Mucosa of stomach (tissue), 1 donor: ENCODE measurements around the gene ZFR2.

Experiments used
- H3K27me3 ChIP-seq: one replicate; pipeline ENCODE4 v1.7.0; 2013; ENCODE audit warnings: mild to moderate bottlenecking, low read length; ENCODE audit not compliant: control insufficient read depth, insufficient read depth
- H3K36me3 ChIP-seq: one replicate; pipeline ENCODE4 v1.7.0; 2013; ENCODE audit warnings: low read length; ENCODE audit not compliant: control insufficient read depth, insufficient read depth
- H3K4me1 ChIP-seq: one replicate; pipeline ENCODE4 v1.7.0; 2013; ENCODE audit warnings: mild to moderate bottlenecking, low read length; ENCODE audit not compliant: control insufficient read depth, insufficient read depth
- H3K4me3 ChIP-seq: one replicate; pipeline ENCODE4 v1.7.0; 2013; ENCODE audit warnings: low read length
- H3K9ac ChIP-seq: one replicate; pipeline ENCODE4 v1.7.0; 2013; ENCODE audit warnings: mild to moderate bottlenecking, low read length, moderate library complexity
- H3K9me3 ChIP-seq: one replicate; pipeline ENCODE4 v1.7.0; 2013; ENCODE audit warnings: mild to moderate bottlenecking, low read length, moderate library complexity; ENCODE audit not compliant: control insufficient read depth
- donor health status: Pancreatic carcinoma.

The ZFR2 gene

DNA sequence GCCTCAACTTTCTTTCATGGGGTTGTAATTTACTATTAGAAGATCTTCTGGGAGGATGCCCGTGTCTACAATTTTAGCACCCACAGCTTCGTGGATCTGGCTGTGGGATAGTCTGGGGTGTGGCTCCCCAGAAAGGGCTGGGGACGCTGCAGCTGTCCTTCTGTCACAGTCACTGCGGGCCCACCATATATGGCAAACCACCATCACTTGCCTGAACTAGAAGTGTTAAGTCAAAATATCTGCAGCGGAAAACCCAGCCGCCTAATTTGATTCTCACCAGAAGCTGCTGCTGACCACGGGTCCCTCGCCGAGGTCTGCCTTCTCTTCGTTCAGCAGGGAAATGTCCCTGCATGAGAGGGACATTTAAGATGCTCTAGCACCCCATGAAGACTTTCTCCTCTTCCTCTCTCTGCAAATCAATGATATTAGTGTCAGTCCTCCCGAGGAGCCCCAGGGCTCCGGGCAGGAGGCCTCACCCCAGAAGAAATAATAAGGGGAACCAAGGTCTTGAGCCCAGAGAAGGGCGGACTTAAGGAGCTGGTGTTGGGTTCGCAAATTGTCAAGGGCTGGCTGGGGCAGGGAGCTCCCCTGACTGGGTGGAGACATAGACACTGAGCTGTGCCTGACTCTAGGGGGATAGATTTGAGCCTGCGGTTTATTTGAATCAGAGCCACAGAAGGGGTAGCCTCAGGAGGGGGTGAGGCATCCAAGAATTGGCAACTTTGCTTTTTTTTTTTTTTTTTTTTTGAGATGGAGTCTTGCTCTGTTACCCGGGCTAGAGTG lies 79.7 kb downstream of the ZFR2 start:
- Histone ChIP-seq H3K4me3 (no peak overlapping the region), H3K9ac (no peak overlapping the region), H3K4me1 (no peaks in the 10 kb centered on the region), H3K9me3 (no peaks in the 10 kb centered on the region), H3K36me3 (no peaks in the 10 kb centered on the region), H3K27me3 (peaks cover 24% of the 10 kb centered on the region)

DNA sequence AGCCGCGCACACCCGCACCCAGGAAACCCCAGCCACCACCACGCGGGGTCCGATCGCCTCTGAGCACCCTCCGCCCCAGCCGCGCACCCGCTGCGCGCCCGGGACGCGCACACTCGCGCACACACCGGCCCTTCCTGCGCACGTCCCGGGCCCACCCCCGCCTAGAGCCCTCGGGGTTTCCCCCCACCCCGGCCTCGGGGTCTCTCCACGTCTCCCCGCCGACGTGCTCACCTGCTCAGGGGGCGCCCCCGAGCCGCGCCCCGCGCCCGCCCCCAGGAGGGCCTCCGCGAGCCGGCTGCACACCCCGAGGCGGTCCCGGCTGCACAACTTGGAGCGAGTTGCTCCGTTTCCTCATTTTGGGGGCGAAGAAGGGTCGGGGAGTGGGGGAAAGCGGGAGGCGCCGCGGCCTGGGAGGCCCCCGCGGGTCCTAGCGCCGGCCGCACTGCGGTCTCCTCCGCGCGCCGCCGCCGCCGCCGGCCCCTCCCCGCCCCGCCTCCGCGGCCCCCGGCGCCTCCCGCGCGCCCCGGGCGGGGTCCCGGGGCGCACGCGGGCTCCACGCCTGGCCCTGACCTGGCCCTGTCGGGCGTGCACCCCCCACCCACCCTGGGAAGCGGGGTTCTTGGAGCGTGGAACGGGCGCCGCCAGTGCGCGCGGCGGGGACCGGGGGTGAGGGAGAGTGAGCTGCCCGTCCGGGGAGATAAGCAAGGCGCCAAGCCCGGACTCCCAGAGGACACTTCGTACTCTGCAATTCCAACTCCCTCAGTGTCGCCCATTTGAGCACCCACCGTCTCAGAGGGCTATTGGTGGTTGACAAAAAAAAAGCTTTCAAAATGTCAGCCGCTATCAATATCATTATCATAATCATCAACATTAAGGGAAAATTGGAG lies 82.7 kb downstream of the ZFR2 start, which contains the start of gene MATK:
TSS of gene MATK (minus strand) at position 444 of the 887 bp plus-strand sequence. CDS start 1,246 bp downstream, outside the sequence.
- Histone ChIP-seq H3K9ac (no peak within 1 kb of the TSS), H3K4me3 (no peak within 1 kb of the TSS), H3K27me3 (peaks cover 25% of the 10 kb centered on the region), H3K9me3 (no peaks in the 10 kb centered on the region), H3K36me3 (no peaks in the 10 kb centered on the region), H3K4me1 (no peaks in the 10 kb centered on the region)

- H3K9me3 ChIP-seq = no peaks in the 10 kb centered on the region
- H3K36me3 ChIP-seq = no peaks in the 10 kb centered on the region
- no peak overlapping the region for H3K9ac ChIP-seq
- peaks cover 25% of the 10 kb centered on the region for H3K27me3 ChIP-seq
- no peak overlapping the region for H3K4me3 ChIP-seq
- H3K4me1 ChIP-seq = no peaks in the 10 kb centered on the region
Measured at GRCh38 chr19:3785451-3785937, 83.3 kb downstream of the ZFR2 start.

GRCh38 chr19:3784607-3785450 lies 84.0 kb downstream of the ZFR2 start:
- no peaks in the 10 kb centered on the region for H3K9me3 ChIP-seq
- no peaks in the 10 kb centered on the region for H3K36me3 ChIP-seq
- H3K4me1 ChIP-seq = no peaks in the 10 kb centered on the region
- no peak overlapping the region for H3K9ac ChIP-seq
- H3K4me3 ChIP-seq = no peak overlapping the region
- peaks cover 25% of the 10 kb centered on the region for H3K27me3 ChIP-seq

DNA sequence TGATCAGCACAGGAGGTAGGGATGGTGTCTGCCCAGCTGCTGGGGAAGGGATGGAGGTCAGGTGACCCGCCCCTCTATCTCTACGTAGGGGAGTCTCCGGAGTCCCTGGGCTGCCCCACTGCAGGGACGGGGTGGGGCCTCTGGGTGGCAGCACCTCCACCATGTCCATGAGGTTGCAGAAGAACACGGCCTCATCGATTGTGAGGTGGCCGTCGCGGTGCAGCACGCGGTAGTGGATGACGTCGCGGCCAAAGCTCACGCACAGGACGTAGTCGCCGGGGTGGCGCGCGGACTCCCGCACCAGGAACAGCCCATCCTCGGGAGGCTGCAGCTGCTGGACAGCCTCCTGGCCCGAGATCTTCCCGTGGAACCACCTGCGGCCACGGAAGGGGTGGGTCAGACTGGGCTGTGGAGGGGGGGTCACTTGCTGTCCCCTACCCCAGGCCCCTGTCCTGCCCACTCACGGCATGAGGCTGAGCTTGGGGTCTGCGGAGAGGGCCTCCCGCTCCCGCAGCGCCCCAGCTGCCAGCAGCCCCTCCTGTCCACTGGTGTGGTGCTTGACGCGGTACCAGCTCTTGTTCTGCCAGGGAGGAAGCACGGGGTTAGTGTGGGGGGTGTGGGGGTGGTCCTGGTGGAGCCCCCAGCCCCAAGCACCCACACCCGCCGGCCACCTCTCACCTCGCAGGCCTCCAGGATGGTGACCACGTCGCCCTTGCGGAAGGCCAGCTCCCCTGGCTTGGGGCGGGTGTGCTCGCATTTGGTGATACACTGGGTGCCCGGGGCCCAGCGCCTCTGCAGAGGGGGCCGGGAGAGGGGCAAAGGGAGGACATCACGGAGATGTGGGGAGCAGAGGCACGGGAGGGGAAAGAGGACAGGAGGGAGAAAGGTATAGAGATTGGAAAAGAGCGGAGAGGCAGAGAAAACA lies 84.9 kb downstream of the ZFR2 start:
- H3K4me1 ChIP-seq = no peaks in the 10 kb centered on the region
- peaks cover 25% of the 10 kb centered on the region for H3K27me3 ChIP-seq
- no peaks in the 10 kb centered on the region for H3K36me3 ChIP-seq
- H3K9ac ChIP-seq = no peak overlapping the region
- no peak overlapping the region for H3K4me3 ChIP-seq
- no peaks in the 10 kb centered on the region for H3K9me3 ChIP-seq

GRCh38 chr19:3782903-3783302 lies 85.9 kb downstream of the ZFR2 start:
- no peaks in the 10 kb centered on the region for H3K9me3 ChIP-seq
- peaks cover 25% of the 10 kb centered on the region for H3K27me3 ChIP-seq
- H3K9ac ChIP-seq = no peak overlapping the region
- H3K4me3 ChIP-seq = no peak overlapping the region
- no peaks in the 10 kb centered on the region for H3K4me1 ChIP-seq
- no peaks in the 10 kb centered on the region for H3K36me3 ChIP-seq

DNA sequence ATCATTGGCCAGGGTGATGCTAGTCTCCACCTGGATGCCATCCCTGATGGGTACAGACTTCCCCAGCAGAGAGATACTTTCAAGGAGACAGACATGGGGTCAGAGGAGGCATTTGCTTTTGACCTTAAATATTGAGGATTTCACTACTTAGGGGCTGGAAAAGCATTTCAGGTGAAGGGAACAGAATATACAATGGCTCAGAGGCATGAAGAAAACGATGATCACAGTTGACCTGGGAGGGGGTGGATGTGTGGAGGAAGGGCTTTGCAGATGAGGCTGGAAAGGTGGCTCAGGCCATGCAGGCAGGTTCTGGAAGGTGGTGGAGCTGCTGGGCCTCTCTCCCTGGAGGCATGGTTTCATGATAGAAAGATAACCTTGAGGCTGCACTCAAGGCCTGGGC lies 86.5 kb downstream of the ZFR2 start:
- no peaks in the 10 kb centered on the region for H3K4me1 ChIP-seq
- peaks cover 25% of the 10 kb centered on the region for H3K27me3 ChIP-seq
- H3K36me3 ChIP-seq = no peaks in the 10 kb centered on the region
- no peak overlapping the region for H3K4me3 ChIP-seq
- H3K9ac ChIP-seq = no peak overlapping the region
- no peaks in the 10 kb centered on the region for H3K9me3 ChIP-seq

- Histone ChIP-seq H3K4me3 (no peak overlapping the region), H3K4me1 (no peaks in the 10 kb centered on the region), H3K27me3 (peaks cover 21% of the 10 kb centered on the region), H3K9ac (no peak overlapping the region), H3K9me3 (no peaks in the 10 kb centered on the region), H3K36me3 (no peaks in the 10 kb centered on the region)
Measured at GRCh38 chr19:3781603-3782002, 87.2 kb downstream of the ZFR2 start.

DNA sequence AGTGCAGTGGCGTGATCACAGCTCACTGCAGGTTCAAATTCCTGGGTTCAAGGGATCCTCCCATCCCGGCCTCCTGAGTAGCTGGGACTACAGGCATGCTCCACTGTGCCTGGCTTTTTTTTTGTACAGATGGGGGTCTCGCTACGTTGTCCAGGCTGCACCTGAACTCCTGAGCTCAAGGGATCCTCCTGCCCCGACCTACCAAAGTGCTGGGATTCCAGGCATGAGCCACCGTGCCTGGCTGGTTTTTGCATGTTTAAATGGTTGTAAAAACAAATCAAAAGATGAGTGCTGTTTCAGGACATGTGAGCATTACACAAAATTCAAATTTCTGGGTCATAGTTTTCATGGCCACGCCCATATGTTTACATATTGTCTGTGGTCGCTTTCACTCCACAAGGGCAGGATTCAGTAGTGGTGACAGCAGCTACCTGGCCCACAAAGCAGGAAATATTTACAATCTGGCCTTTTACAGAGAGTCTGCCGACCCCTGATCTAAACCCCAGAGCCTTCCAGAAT lies 88.0 kb downstream of the ZFR2 start:
- Histone ChIP-seq H3K36me3 (no peaks in the 10 kb centered on the region), H3K9ac (no peak overlapping the region)

DNA sequence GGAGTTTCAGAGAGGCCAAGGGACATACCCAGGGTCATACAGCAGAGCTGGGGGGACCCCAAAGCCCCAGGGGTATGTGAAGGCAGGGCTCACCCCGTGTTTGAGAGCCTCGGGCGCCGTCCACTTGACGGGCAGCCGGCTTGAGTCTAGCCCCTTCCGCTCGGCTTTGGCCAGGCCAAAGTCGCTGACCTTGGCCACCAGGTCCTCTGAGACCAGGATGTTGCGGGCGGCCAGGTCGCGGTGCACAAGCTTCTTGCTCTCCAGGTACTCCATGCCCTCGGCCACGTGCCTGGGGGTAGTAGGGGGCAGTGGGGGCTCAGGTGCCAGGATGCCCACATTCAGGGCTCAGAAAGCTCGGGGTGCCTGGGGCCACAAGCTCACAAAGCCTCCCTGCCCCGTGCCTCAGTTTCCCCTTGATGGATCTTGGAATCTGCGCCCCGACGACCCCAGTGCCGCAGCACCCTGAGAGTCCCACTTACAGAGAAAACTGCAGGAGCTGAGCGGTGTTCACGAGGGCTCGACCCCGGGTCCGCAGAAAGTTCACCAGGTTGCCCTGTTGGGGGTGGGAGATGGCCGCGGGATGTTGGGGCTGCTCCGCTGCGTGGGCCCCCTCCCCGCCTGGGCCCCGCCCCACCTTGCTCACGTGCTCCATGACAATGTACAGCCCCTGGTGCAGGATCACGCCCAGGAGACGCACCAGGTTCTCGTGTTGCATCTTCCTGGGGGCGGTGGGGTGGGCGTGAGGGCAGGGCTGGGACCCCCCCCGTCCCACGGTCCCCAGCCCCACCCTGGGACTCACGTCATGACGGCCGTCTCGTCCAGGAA lies 89.7 kb downstream of the ZFR2 start:
- no peaks in the 10 kb centered on the region for H3K9me3 ChIP-seq
- no peak overlapping the region for H3K4me3 ChIP-seq
- H3K36me3 ChIP-seq = no peaks in the 10 kb centered on the region
- peaks cover under 1% of the 10 kb centered on the region for H3K27me3 ChIP-seq
- H3K9ac ChIP-seq = no peak overlapping the region
- no peaks in the 10 kb centered on the region for H3K4me1 ChIP-seq

More for the DNA sequence above, 88.0 kb downstream of the ZFR2 start:
- Histone ChIP-seq H3K4me3 (no peak overlapping the region), H3K27me3 (peaks cover 18% of the 10 kb centered on the region), H3K9me3 (no peaks in the 10 kb centered on the region), H3K4me1 (no peaks in the 10 kb centered on the region)
